GM12801 (cell line): ENCODE results near the gene NARF.

Experiments
- TF ChIP-seq, protein P1 (sequence below): IDR thresholded peaks from one replicate; pipeline ENCODE4 v1.5.1; 2011; ENCODE audit warnings: control low read depth; ENCODE audit not compliant: insufficient read length; ENCODE audit errors: extremely low read depth

The NARF gene

DNA sequence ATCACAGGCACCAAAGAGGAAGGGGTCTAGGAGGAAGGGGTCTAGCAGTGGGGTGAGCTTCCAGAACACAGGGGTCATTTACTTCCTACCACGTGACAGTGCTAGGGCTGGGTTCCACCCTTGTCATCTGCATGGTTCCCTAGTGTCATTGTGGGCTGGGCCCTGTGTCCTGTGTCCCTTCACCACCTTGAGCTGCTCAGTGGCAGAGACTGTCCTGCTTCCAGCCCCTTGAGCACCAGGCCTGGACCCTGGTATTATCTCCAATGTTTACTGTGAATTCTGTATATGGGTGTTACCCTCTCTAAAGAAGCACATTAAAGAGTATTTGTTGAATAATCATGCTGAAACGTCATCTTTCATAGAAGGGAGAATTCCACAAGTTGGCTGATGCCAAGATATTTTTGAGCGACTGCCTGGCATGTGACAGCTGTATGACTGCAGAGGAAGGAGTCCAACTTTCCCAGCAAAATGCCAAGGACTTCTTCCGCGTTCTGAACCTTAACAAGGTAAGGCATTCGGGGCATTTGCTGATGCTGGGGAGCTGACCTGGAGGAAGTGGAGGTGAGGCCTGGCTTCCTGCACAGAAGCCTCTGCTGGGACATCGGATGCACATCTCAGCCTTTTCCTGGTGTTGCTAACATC is 5.5 kb downstream of the NARF start:
- TF ChIP-seq, protein P1, sequence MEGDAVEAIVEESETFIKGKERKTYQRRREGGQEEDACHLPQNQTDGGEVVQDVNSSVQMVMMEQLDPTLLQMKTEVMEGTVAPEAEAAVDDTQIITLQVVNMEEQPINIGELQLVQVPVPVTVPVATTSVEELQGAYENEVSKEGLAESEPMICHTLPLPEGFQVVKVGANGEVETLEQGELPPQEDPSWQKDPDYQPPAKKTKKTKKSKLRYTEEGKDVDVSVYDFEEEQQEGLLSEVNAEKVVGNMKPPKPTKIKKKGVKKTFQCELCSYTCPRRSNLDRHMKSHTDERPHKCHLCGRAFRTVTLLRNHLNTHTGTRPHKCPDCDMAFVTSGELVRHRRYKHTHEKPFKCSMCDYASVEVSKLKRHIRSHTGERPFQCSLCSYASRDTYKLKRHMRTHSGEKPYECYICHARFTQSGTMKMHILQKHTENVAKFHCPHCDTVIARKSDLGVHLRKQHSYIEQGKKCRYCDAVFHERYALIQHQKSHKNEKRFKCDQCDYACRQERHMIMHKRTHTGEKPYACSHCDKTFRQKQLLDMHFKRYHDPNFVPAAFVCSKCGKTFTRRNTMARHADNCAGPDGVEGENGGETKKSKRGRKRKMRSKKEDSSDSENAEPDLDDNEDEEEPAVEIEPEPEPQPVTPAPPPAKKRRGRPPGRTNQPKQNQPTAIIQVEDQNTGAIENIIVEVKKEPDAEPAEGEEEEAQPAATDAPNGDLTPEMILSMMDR, result no peak

DNA sequence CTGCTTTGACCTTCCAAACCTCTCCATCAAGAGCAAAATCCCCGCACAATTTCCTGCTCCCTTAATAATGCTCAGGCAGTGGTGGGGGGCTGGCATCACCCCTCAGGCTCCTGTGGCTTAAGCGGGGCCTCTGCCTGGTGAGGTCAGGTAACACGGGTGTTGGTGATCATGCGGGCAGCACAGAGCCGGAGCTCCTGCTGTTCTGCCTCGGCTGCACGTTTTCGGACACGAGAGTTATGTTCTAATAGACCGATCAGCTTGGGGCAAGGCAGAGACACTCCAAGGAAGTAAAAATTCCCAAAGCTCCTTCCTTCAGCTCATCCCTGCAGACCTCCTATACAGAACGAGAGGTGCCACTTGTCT is 6.0 kb downstream of the NARF start:
- TF ChIP-seq, protein P1, result no peak

DNA sequence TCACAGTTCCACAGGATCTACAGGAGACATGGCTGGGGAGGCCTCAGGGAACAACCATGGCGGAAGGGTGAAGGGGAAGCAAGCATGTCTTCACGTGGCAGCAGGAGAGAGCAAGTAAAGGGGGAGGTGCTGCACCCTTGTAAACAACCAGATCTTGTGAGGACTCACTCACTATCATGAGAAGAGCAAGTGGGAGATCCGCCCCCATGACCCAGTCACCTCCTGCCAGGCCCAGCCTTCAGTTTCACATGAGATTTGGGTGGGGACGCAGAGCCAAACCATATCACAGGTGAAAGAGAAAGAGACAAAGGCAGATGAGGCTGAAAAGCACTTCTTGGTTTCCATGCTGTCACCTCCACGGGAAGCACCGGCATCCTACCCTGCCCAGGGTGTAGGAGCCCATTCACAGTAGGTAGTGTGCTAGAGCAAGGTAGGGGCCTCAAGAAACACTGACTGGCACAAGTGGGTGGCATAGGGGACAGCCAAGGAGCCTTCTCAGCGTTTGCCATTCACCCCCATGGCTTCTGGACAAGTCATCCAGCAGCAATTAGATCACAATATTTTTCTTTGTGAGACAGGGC is 6.6 kb downstream of the NARF start:
- TF ChIP-seq, protein P1, result no peak

DNA sequence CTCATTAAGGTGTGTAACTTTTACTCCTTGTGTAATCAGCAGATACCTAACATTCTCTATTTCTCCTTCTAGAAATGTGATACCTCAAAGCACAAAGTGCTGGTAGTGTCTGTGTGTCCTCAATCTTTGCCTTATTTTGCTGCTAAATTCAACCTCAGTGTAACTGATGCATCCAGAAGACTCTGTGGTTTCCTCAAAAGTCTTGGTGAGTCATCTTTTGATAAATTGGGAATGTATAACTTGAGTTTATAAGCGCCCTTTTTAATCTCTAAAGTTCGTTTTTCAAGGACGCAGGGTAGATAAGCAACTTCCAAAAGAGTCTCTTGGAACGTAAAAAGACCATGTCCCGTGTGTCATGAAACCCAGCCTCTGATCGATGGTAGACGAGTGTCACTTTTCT is 10.2 kb downstream of the NARF start:
- TF ChIP-seq, protein P1, result no peak

DNA sequence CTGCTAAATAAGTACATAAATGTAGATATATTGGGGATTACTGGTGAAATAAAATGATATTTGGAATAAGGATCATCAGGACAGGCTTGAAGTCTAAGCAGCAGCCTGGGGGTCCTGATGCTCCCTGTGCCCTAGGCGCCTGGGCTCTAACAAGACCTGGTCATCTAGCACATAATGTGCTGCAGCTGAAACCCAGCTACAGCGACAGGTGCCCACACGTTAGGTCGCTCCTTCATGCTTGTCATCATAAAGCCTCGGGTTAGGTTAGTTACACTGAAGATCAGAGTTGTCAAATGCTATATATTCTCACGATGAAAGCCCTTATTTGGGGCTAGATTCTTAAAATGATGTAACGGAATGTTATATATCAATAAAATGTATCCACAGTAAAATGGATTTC is 11.5 kb downstream of the NARF start:
- TF ChIP-seq, protein P1, result no peak

DNA sequence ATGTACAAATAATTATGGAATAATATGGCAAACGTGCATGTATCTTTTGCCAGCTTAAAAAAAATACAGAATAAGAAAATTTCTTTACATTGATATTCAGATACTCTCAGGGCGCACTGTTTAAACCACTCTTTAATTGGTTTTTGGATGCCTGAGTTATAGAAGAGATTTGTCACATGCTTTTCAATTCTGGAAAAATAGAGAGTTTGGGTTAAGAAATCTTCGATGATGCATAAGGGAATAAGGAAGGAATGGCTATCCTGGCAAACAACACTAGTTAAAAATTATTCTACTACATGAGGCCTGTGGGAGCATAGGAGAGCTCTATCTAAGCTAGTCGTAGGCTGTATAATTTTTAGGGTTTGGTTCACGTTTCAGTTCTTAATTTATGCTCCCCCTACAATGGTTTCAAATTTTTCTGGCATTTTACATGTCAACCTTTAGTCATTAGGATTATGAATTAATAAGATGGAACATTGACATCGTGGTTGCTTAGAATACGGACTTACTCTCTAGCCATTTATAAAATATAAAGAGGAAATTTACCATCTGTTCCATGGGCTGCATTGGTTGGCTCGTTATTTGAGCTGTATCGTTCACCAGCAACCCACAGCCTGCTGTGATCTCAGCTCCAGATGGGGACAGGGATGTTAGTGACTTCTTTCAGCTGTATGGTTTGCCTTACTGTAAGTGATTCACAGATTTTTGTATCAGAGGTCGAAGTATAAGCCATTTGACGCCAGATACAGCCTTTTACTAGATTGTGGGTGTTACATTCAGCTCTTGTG is 15.9 kb downstream of the NARF start:
- TF ChIP-seq, protein P1, result no peak

DNA sequence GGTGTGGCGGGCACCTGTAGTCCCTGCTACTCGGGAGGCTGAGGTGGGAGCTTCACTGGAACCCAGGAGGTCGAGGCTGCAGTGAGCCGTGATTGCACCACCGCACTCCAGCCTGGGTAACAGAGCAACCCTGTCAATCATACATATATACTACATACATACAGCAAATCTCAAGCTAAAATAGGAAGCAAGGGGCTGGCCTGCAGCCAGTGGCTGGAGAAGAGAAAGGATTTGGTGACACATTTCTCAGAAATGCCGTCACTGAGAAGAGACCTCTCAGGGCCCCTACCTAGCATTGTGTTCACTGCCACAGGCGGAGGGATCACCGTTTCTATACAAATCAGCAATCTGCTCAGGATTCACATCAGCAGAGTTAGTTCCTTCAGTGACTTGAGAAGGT is 16.9 kb downstream of the NARF start:
- TF ChIP-seq, protein P1, result no peak
